VCaP (cell line): ENCODE measurements around the gene OR51S1.
"Not testable (repeated sequence)": the region's sequence is repeated elsewhere in the genome, so short reads cannot be mapped to it uniquely, and the experiment has no call there.

Experiments used
- H3K27ac ChIP-seq: fragments of 450-650 bp; 2 replicates; pipeline ENCODE4 v1.5.1; 2017
- CTCF ChIP-seq: fragments of 450-650 bp; conservative IDR thresholded peaks from 2 replicates; pipeline ENCODE4 v1.5.1; 2017; ENCODE audit warnings: mild to moderate bottlenecking, moderate library complexity

The OR51S1 gene

DNA sequence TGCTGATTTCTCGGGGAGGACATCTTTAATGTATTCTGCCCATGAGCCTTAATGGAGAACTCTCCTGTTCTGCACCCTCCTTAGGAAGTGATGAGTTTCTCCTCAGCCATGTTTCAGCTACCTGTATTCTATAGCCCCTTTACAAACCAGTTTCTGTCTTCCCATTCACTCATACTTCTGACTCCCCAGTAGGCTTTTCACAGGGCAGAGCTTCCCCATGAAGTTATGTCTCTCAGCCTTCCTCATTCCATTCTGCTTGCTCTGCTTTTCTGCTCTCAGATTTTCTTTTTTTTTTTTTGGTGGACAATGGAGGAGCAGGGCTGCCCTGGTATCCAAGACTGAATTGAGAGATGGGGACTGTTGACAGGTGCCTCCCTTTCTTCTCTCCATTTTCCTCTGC is 40.5 kb downstream of the OR51S1 start:
- no peak for TF ChIP-seq CTCF
- no peak overlapping the region for H3K27ac ChIP-seq

- no peak within 1 kb of the TSS for H3K27ac ChIP-seq
- no peak for TF ChIP-seq CTCF
Observed at GRCh38 chr11:4804280-4804679, 44.7 kb downstream of the OR51S1 start, which contains the start of gene OR52R1. OR52R1 (minus strand) TSS chr11:4804380; CDS start chr11:4804380, 0 bp downstream.

DNA sequence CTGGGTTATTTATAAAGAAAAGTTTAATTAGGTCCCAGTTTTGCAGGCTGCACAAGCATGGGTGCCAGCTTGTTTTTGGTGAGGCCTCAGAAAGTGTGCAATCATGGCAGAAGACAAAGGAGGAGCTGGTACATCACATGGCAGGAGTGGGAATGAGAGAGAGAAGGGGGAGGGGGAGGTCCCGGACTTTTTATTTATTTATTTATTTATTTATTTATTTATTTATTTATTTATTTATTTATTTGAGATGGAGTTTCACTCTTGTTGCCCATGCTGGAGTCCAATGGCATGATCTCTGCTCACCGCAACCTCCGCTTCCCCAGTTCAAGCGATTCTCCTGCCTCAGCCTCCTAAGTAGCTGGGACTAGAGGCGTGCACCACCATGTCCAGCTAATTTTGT is 47.7 kb downstream of the OR51S1 start:
- not testable (repeated sequence) for H3K27ac ChIP-seq

DNA sequence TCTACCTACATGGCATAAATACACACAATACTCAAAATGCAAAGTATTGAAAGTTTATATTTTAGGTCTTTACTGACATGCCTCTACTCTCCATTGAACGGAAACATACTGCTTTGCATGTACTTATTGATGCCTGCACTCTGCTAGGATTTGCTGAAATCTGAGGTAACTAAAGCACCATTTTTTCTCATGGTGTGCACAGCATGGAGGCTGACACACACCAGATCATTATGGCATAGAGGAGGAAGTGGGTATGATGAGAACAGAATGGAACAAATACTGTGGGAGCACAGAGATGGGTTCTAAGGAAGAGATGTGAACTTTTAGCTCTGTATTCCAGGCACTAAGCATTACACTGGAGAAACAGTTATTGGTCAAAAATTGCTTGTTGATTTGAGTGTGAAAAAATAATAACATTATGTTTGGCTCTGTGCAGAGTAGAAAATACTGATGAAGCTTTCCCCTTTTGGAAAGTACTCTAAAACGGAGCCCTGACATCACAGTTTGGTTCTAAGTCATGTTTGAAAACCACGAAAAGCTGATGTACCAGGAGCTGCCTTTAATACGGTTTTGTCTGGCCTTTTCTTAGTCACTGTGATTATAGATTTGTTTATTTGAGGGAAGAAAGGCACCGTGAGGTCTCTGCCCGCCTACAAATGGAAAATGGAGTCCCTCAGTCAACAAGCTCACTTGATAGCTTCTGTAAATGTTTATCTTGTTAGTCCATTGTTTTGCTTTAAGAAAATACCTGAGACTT is 50.4 kb downstream of the OR51S1 start:
- H3K27ac ChIP-seq = no peak overlapping the region
- no peak for TF ChIP-seq CTCF
